K562 (cell line): ENCODE results near the gene RHAG. TPM values are rescaled to one million over a fixed set of nuclear protein-coding genes. Genes with fewer than 3 reads are reported as not detected.

ENCODE experiments used
- ATF1 ChIP-seq, 2 experiments: fragments of 450-650 bp in 1 of 2; IDR thresholded peaks; 2 replicates each; pipeline ENCODE4 v1.6.1; 2016; ENCODE audit warnings: missing compliant biosample characterization in 1 of 2, missing genetic modification characterization in 1 of 2
- BRD9 ChIP-seq: fragments of 450-650 bp; IDR thresholded peaks from 2 replicates; pipeline ENCODE4 v1.6.1; 2018; ENCODE audit warnings: low read depth; ENCODE audit not compliant: partially characterized antibody
- CBFA2T3 ChIP-seq: fragments of 450-650 bp; IDR thresholded peaks from 2 replicates; pipeline ENCODE4 v1.6.1; 2017
- CBX3 ChIP-seq, 2 experiments: IDR thresholded peaks; 1 replicate in 1 of 2; 2 replicates in 1 of 2; pipeline ENCODE4 v1.6.1; 2012; ENCODE audit warnings: inconsistent platforms in 2 of 2, low read length in 2 of 2, borderline replicate concordance in 1 of 2, control low read depth in 1 of 2
- CTBP1 ChIP-seq: fragments of 450-650 bp; IDR thresholded peaks from 2 replicates; pipeline ENCODE4 v1.6.1; 2016; ENCODE audit warnings: borderline replicate concordance
- JUN ChIP-seq, 2 experiments: sonication (generic) in 1 of 2; formaldehyde crosslinking in 1 of 2; IDR thresholded peaks; 2 replicates each; pipeline versions ENCODE4 v1.6.1 to v1.8.0; 2012 to 2022; ENCODE audit warnings: borderline replicate concordance in 2 of 2, mild to moderate bottlenecking in 2 of 2, improper control_type of control experiment in 1 of 2, low read depth in 1 of 2, low read length in 1 of 2, missing genetic modification reagents in 1 of 2
- MAZ ChIP-seq, 2 experiments: fragments of 450-650 bp in 1 of 2; sonication (generic) in 1 of 2; formaldehyde crosslinking; IDR thresholded peaks in 1 of 2; conservative IDR thresholded peaks in 1 of 2; 2 replicates each; pipeline versions ENCODE4 v1.4.0 to v1.5.0; 2020; ENCODE audit warnings: mild to moderate bottlenecking in 1 of 2, missing genetic modification reagents in 1 of 2
- MGA ChIP-seq: fragments of 450-650 bp; IDR thresholded peaks from 2 replicates; pipeline ENCODE4 v1.6.1; 2016; ENCODE audit warnings: mild to moderate bottlenecking, moderate library complexity
- NFRKB ChIP-seq: fragments of 450-650 bp; IDR thresholded peaks from 2 replicates; pipeline ENCODE4 v1.6.1; 2016; ENCODE audit warnings: low read depth
- RNF2 ChIP-seq: sonication (generic); IDR thresholded peaks from 2 replicates; pipeline ENCODE4 v1.6.1; 2016
- SMARCC2 ChIP-seq: fragments of 450-650 bp; IDR thresholded peaks from 2 replicates; pipeline ENCODE4 v1.6.1; 2017; ENCODE audit warnings: antibody characterized with exemption, moderate library complexity, mild to moderate bottlenecking, low read depth
- TRIM24 ChIP-seq, 2 experiments: fragments of 450-650 bp; IDR thresholded peaks; 2 replicates each; pipeline ENCODE4 v1.6.1; 2016
- polyA plus RNA-seq, 8 experiments: library from polyadenylated mRNA; depleted of rRNA in 4 of 8; stranded (reverse) in 5 of 8; unstranded in 3 of 8; fragments of >200 nt; fragmentation: Nextera tagmentation in 2 of 8; fragmentation: Illumina TruSeq in 1 of 8; extraction: Ambion mirVana in 2 of 8; extraction: Trizol in 1 of 8; gene quantifications; 2 replicates each; pipeline versions ENCODE4 v1.2.1 to v1.2.3, GENCODE V29; 2011 to 2014; ENCODE audit warnings: inconsistent platforms in 1 of 8, missing spikeins in 1 of 8
- total RNA-seq, 7 experiments: library from RNA; depleted of rRNA in 6 of 7; stranded (reverse); fragments of >200 nt in 6 of 7; fragmentation: Illumina TruSeq in 2 of 7; extraction: Trizol in 2 of 7; gene quantifications; 2 replicates each; pipeline versions ENCODE4 v1.2.1 to v1.2.3, GENCODE V29; 2011 to 2021; ENCODE audit warnings: low replicate concordance in 1 of 7

The RHAG gene
- total and polyA plus RNA-seq, 9 of the 15 experiments (the other 6 are each of a cell fraction or from before 2014, with no cell fraction given) = 290 to 1,202 (median 505) TPM

- peak; percentile 41 for TF ChIP-seq MGA
- peak; percentile 49 for TF ChIP-seq CBFA2T3
- TF ChIP-seq CTBP1 = peak; percentile 62; the same call in 1 of the 2 replicates
- TF ChIP-seq RNF2 = 0 out of 2 replicates have a peak, but pooled peaks have one; percentile 25
- TF ChIP-seq BRD9 = peak; percentile 76
- 0 out of 2 replicates have a peak, but pooled peaks have one; percentile 53 for TF ChIP-seq SMARCC2
- TF ChIP-seq CBX3 (IDR thresholded peaks at IDR 0.05; ENCODE audit: borderline replicate concordance in 1 of 2, low read length in 2 of 2) = 0 out of 3 replicates have a peak, but pooled peaks of 1 of the 2 experiments have one; percentile 30
- peak; percentile 75 to 85 for TF ChIP-seq TRIM24 (IDR thresholded peaks at IDR 0.05)
- TF ChIP-seq ATF1 (CRISPR knock-in tag; IDR thresholded peaks at IDR 0.05) = no peak
- peak; percentile 74 for TF ChIP-seq ATF1 (tag; IDR thresholded peaks at IDR 0.05)
- TF ChIP-seq MAZ (CRISPR knock-in tag; conservative IDR thresholded peaks at IDR 0.05 in 1 of 2, IDR thresholded peaks at IDR 0.05 in 1 of 2) = peak in 1 of 2 experiments; percentile 32; a peak in 1 of 4 replicates
- peak; percentile 69 for TF ChIP-seq NFRKB
- TF ChIP-seq JUN (IDR thresholded peaks at IDR 0.05; ENCODE audit: borderline replicate concordance, low read depth, low read length) = peak; percentile 91
- TF ChIP-seq JUN (CRISPR knock-in tag; IDR thresholded peaks at IDR 0.05; ENCODE audit: borderline replicate concordance) = no peak
These were observed 30.5 kb upstream of the RHAG start (continued) for GRCh38 chr6:49666930-49667757.
